ENCODE results near the gene SLC13A5. TPM values are rescaled to one million over a fixed set of nuclear protein-coding genes. Genes with fewer than 3 reads are reported as not detected.
"Not testable (repeated sequence)": the region's sequence is repeated elsewhere in the genome, so short reads cannot be mapped to it uniquely, and the experiment has no call there.

Gene SLC13A5
- total RNA-seq, 2 experiments from 2014 or later: not detected

DNA sequence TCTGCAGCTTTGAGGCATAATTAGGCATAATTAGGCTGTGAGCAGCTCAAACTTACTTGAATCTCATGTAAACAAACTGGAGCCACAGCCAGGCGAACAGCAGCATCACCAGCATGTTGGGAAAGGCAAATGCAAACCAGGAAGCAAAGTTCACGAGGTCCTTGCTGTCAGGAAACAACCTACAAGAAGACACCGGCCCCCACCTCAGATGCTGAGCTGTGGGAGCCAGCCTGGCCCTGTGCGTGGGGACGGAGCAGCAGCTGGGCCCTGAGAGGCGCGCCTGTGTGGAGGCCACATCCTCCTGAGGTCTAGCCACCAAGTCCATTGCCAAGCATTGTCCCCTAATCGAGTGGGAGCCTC is 12.2 kb downstream of the SLC13A5 start:
- peaks cover 10% of the 10 kb centered on the region for H3K27me3 Mint-ChIP-seq
- H3K36me3 Mint-ChIP-seq: no peaks in the 10 kb centered on the region
- no peak overlapping the region for H3K4me3 Mint-ChIP-seq
- no peaks in the 10 kb centered on the region for H3K9me3 Mint-ChIP-seq
- no peak overlapping the region for H3K27ac Mint-ChIP-seq
- no peaks in the 10 kb centered on the region for H3K4me1 Mint-ChIP-seq
- DNase-seq: no peak

- H3K27me3 Mint-ChIP-seq: peaks cover 12% of the 10 kb centered on the region
- no peak overlapping the region for H3K27ac Mint-ChIP-seq
- no peaks in the 10 kb centered on the region for H3K4me1 Mint-ChIP-seq
- no peak for DNase-seq
- H3K4me3 Mint-ChIP-seq: no peak overlapping the region
- no peaks in the 10 kb centered on the region for H3K9me3 Mint-ChIP-seq
- no peaks in the 10 kb centered on the region for H3K36me3 Mint-ChIP-seq
Observed at GRCh38 chr17:6699997-6700947, 12.9 kb downstream of the SLC13A5 start.

DNA sequence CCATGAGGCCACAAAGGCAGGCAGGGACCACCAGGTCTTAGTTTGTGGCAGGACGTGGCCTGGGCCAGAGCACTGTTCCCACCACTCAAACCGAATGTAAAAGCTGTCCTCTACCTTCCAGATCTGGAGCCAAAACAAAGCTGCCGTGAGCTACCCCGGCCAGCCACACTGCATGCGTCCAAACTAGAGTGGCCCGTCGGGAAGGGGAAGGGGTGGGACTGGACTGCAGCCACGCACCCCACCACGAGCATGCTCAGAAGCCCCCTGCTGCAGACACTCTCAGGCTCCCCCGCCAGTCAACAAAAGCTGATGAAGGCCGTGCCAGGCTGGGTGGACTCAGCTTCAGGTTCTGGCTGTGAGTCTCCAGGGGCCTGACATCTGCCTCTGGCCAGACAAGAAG is 15.2 kb downstream of the SLC13A5 start:
- H3K36me3 Mint-ChIP-seq: no peaks in the 10 kb centered on the region
- peaks cover 9% of the 10 kb centered on the region for H3K27me3 Mint-ChIP-seq
- no peak overlapping the region for H3K4me3 Mint-ChIP-seq
- DNase-seq: no peak
- no peaks in the 10 kb centered on the region for H3K4me1 Mint-ChIP-seq
- no peaks in the 10 kb centered on the region for H3K9me3 Mint-ChIP-seq
- H3K27ac Mint-ChIP-seq: no peak overlapping the region

DNA sequence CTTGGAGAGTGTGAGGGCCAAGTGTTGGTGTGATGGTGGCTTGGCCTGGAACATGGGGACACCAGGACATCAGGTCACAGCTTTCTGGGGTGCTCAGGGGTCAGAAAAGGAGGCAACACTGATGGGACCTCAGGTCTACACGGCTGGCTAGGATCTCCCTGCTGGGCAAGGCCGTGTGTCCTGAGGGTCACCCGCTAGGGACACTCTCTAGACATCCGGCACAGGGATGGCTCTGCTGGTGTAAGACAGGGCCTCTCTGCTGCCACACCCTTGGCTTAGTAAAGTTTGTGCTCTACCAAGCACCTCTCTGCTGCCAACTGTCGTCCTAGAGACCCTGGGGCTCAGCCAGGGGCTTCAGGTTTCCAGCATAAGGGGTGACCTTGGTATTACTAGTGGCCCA is 16.3 kb downstream of the SLC13A5 start:
- H3K9me3 Mint-ChIP-seq: no peaks in the 10 kb centered on the region
- no peaks in the 10 kb centered on the region for H3K4me1 Mint-ChIP-seq
- H3K4me3 Mint-ChIP-seq: no peak overlapping the region
- no peak overlapping the region for H3K27ac Mint-ChIP-seq
- no peak for DNase-seq
- no peaks in the 10 kb centered on the region for H3K36me3 Mint-ChIP-seq
- H3K27me3 Mint-ChIP-seq: peaks cover 11% of the 10 kb centered on the region

DNA sequence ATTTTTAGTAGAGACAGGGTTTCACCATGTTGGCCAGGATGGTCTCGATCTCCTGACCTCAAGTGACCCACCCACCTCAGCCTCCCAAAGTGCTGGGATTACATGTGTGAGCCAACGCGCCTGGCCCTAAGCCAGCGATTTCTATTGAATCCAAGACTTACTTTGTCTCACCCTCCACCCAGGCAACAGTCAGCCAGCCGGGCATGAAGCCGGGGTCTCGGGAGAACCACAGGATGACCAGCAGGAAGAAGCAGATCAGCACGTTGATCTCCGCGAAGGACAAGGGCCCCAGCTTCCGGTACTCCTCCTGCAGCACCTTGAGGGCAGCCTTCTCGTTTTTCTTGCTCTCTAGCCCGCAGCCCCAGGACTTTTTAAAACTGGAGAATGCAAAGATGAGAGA is 17.6 kb downstream of the SLC13A5 start:
- Mint-ChIP-seq H3K27ac (no peak overlapping the region), H3K9me3 (no peaks in the 10 kb centered on the region), H3K36me3 (no peaks in the 10 kb centered on the region), H3K27me3 (peaks cover 13% of the 10 kb centered on the region), H3K4me3 (no peak overlapping the region), H3K4me1 (no peaks in the 10 kb centered on the region)
- DNase-seq: no peak

DNA sequence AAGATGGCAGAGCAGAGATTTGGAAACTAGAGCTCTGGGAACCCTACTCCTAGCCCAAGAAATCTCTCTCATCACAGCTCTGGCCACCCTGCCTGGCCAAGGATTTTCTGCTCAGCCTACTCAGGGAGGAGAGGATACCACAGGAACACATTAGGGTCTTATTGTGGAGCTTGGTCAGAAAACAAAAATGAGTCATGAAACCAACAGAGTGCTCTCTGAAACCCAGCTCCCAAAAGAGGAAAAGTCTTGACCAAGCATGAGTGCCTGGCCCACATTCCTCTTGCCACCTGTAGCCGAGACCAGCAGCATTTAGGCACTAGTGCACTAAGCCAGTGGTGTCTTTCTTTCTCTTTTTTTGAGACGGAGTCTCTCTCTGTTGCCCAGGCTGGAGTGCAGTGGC is 18.1 kb downstream of the SLC13A5 start:
- Mint-ChIP-seq H3K9me3 (no peaks in the 10 kb centered on the region), H3K4me1 (no peaks in the 10 kb centered on the region), H3K27ac (no peak overlapping the region), H3K36me3 (no peaks in the 10 kb centered on the region), H3K27me3 (peaks cover 16% of the 10 kb centered on the region), H3K4me3 (no peak overlapping the region)
- no peak for DNase-seq

GRCh38 chr17:6691958-6692357 is 21.2 kb downstream of the SLC13A5 start:
- H3K4me3 Mint-ChIP-seq, H3K4me1 Mint-ChIP-seq, DNase-seq, H3K36me3 Mint-ChIP-seq, H3K9me3 Mint-ChIP-seq, H3K27ac Mint-ChIP-seq: not testable (repeated sequence)
- H3K27me3 Mint-ChIP-seq: peaks cover 21% of the 10 kb centered on the region

- Mint-ChIP-seq H3K4me3 (no peak overlapping the region), H3K27ac (no peak overlapping the region), H3K9me3 (no peaks in the 10 kb centered on the region), H3K4me1 (no peaks in the 10 kb centered on the region), H3K27me3 (peaks cover 23% of the 10 kb centered on the region), H3K36me3 (no peaks in the 10 kb centered on the region)
- no peak for DNase-seq
Observed at GRCh38 chr17:6691546-6691945, 21.6 kb downstream of the SLC13A5 start.

- DNase-seq: no peak
- no peak overlapping the region for H3K4me3 Mint-ChIP-seq
- peaks cover 23% of the 10 kb centered on the region for H3K27me3 Mint-ChIP-seq
- H3K9me3 Mint-ChIP-seq: no peaks in the 10 kb centered on the region
- H3K27ac Mint-ChIP-seq: no peak overlapping the region
- H3K4me1 Mint-ChIP-seq: no peaks in the 10 kb centered on the region
- H3K36me3 Mint-ChIP-seq: no peaks in the 10 kb centered on the region
Observed at GRCh38 chr17:6690641-6691040, 22.5 kb downstream of the SLC13A5 start.

GRCh38 chr17:6688944-6689343 is 24.2 kb downstream of the SLC13A5 start:
- Mint-ChIP-seq H3K4me1 (no peaks in the 10 kb centered on the region), H3K36me3 (no peaks in the 10 kb centered on the region), H3K27me3 (peaks cover 19% of the 10 kb centered on the region), H3K9me3 (no peaks in the 10 kb centered on the region), H3K27ac (no peak overlapping the region), H3K4me3 (no peak overlapping the region)
- DNase-seq: no peak

DNA sequence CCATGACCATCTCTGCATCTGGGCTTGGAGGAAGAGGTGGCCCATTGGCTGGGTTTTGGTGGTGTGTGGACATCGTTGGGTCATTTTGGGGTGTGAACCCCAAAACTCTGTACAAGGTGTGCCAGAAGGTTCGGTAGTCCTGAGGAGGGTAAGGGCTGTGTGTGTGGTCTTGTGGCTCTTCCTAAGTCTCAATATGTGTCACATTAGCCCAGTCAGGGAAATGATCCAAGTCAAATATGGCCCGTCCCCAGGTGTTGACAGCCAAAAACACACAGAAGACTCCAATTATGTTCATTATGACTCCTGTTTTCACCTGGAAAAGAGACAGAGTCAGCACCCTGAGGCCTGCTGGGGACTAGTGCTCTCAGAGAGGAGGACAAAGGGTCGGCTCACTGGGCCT is 27.1 kb downstream of the SLC13A5 start:
- Mint-ChIP-seq H3K4me3 (no peak overlapping the region), H3K9me3 (no peaks in the 10 kb centered on the region), H3K27ac (no peak overlapping the region), H3K36me3 (no peaks in the 10 kb centered on the region), H3K4me1 (no peaks in the 10 kb centered on the region), H3K27me3 (peaks cover 33% of the 10 kb centered on the region)
- no peak for DNase-seq

DNA sequence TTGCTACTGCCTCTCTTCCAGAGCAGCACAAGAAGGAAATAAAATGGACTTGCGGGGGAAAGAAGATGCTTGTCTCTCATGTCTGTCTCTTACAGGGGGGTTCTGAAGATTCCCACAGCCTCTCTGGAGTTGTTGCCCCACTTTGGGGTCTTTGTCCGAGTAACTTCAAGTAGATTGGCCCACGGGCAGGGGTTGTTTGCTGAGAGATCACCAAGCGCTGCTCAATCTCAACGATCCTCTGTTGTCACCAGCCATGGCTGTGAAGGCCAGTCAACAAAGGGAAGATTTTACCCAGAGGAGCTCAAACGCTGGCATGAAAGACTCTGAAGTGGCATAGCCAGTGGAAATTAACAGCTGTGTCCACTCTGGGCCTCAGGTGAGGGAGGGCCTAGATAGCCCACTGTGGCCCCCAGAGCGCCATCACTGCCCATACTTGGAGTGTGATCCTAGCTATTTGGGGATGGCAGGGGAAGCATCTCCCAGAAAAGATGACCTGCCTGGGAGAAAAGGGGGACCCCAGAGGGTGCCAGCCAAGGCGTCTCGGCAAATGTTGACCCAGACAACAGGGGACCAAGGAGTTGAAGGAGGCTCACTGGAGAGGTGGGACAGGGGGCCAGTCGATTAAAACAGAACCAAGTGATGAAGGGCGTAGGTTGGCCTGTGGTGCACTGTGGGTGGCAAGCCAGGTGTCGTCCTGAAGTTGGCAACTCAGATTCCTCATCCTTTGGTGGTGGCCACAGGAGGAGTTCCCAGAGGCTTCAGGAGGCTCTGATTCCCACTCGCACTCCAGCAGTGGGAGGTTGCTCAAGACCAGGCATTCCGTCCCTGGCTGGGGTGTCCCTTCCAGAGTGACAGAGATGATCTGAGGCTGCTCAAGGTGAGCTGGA is 28.0 kb downstream of the SLC13A5 start:
- H3K4me3 Mint-ChIP-seq: no peak overlapping the region
- H3K4me1 Mint-ChIP-seq: no peaks in the 10 kb centered on the region
- H3K9me3 Mint-ChIP-seq: no peaks in the 10 kb centered on the region
- no peaks in the 10 kb centered on the region for H3K36me3 Mint-ChIP-seq
- DNase-seq: no peak
- H3K27ac Mint-ChIP-seq: no peak overlapping the region
- peaks cover 37% of the 10 kb centered on the region for H3K27me3 Mint-ChIP-seq

DNA sequence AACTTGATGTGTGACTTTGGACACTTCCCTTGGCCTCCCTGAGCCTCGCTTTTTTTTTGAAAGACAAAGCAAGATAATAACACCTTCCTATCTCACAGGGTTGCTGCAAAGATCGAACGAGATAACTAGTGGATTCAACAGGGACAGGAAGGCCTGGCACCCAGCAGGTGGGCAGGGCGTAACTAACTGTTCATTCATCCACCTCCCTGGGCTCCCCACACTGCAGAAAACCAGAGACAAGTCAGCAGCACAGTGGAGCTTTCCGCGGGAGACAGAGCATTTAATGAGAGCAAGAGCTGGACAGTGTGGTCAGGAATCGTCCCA is 28.7 kb downstream of the SLC13A5 start:
- Mint-ChIP-seq H3K4me1 (no peaks in the 10 kb centered on the region), H3K27me3 (peaks cover 37% of the 10 kb centered on the region), H3K36me3 (no peaks in the 10 kb centered on the region), H3K27ac (no peak overlapping the region), H3K4me3 (no peak overlapping the region), H3K9me3 (no peaks in the 10 kb centered on the region)
- no peak for DNase-seq

DNA sequence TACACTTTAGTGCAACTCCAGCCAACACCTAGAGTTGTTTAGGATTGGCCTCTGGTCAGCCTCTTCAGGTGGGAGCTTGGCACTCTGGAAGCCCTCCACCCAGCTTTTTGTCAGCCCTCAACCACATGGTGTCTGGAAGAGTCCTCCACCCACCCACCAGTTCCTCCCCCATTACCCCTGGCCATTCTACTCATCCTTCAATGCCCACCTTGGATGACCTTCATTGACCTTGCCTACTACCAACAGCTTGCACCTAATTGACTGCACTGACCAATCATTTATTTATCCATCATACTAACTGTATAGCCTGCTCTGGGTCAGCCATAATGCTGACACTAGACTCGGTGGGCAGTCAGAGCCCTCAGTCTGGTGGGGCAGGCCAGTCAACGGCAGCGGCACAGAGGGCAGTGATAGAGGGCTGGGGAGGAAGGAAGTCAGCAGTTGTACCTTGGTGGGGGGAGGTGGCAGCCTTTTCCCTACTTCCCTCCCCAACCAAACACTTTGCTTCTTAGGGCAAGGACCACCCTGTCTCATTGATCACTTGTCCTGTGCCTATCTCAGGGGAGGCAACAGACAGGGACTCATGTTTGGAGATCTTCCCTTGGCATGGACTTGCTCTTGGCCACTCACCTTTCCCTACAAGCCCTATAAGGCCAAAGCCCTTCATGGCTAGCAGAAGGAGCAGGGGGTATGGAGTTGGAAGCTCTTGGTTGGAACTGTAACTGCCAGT is 29.3 kb downstream of the SLC13A5 start:
- Mint-ChIP-seq H3K27me3 (peaks cover 39% of the 10 kb centered on the region), H3K36me3 (no peaks in the 10 kb centered on the region), H3K4me3 (no peak overlapping the region), H3K9me3 (no peaks in the 10 kb centered on the region), H3K4me1 (no peaks in the 10 kb centered on the region), H3K27ac (no peak overlapping the region)
- DNase-seq: no peak

- Mint-ChIP-seq H3K9me3 (no peaks in the 10 kb centered on the region), H3K27me3 (peaks cover 46% of the 10 kb centered on the region), H3K4me3 (no peak overlapping the region), H3K4me1 (no peaks in the 10 kb centered on the region), H3K36me3 (no peaks in the 10 kb centered on the region), H3K27ac (no peak overlapping the region)
- DNase-seq: no peak
Observed at GRCh38 chr17:6683081-6683684, 30.0 kb downstream of the SLC13A5 start.

Measured in activated naive CD8-positive, alpha-beta T cell treated with anti-CD3 and anti-CD28 coated beads for 36 hours (primary cell).